Neuronal stem cell (in vitro differentiated cells): ENCODE measurements around the gene PLXNB1.

Experiments
- DNase-seq: peaks from one replicate; pipeline ENCODE4 v3.0.0-alpha.2; 2013; ENCODE audit warnings: low spot score
- H2AFZ ChIP-seq: one replicate; pipeline ENCODE4 v1.6.1; 2013; ENCODE audit warnings: mild to moderate bottlenecking, low read length, inconsistent platforms
- H2AK5ac ChIP-seq: 2 replicates; pipeline ENCODE4 v1.6.1; 2013; ENCODE audit warnings: low read depth, mild to moderate bottlenecking, inconsistent platforms, low read length, moderate library complexity, mixed read lengths
- H2BK120ac ChIP-seq: 2 replicates; pipeline ENCODE4 v1.6.1; 2013; ENCODE audit warnings: low read depth, mild to moderate bottlenecking, inconsistent platforms, low read length, moderate library complexity, mixed read lengths
- H2BK12ac ChIP-seq: one replicate; pipeline ENCODE4 v1.6.1; 2013; ENCODE audit warnings: low read length, inconsistent platforms
- H2BK15ac ChIP-seq: 2 replicates; pipeline ENCODE4 v1.6.1; 2013; ENCODE audit warnings: mild to moderate bottlenecking, low read length, inconsistent platforms, mixed read lengths
- H2BK5ac ChIP-seq: one replicate; pipeline ENCODE4 v1.6.1; 2013; ENCODE audit warnings: inconsistent platforms, mild to moderate bottlenecking, low read length, moderate library complexity
- H3K14ac ChIP-seq: one replicate; pipeline ENCODE4 v1.6.1; 2013; ENCODE audit warnings: low read length, inconsistent platforms
- H3K18ac ChIP-seq: 2 replicates; pipeline ENCODE4 v1.6.1; 2013; ENCODE audit warnings: low read length, inconsistent platforms
- H3K23ac ChIP-seq: 2 replicates; pipeline ENCODE4 v1.6.1; 2013; ENCODE audit warnings: low read depth, mild to moderate bottlenecking, mixed read lengths, low read length, inconsistent platforms; ENCODE audit not compliant: poor library complexity
- H3K27ac ChIP-seq: replicated peaks from 3 replicates; pipeline ENCODE4 v1.5.1; 2013; ENCODE audit warnings: low read length, inconsistent platforms
- H3K27me3 ChIP-seq, 3 experiments: 2 replicates each; pipeline ENCODE4 v1.6.1; 2013; ENCODE audit warnings: low read length in 3 of 3, mild to moderate bottlenecking in 2 of 3, inconsistent platforms in 1 of 3, low read depth in 1 of 3, mixed read lengths in 1 of 3, moderate library complexity in 1 of 3; ENCODE audit not compliant: control insufficient read depth in 3 of 3, insufficient read depth in 3 of 3
- H3K36me3 ChIP-seq, 2 donors: replicated peaks in 1 of 2; 2 replicates each; pipeline ENCODE4 v1.6.1; 2013; ENCODE audit warnings: low read length in 2 of 2; ENCODE audit not compliant: control insufficient read depth in 2 of 2, insufficient read depth in 2 of 2
- H3K4ac ChIP-seq: 2 replicates; pipeline ENCODE4 v1.6.1; 2013; ENCODE audit warnings: inconsistent platforms, mild to moderate bottlenecking, low read length, moderate library complexity
- H3K4me1 ChIP-seq, 2 donors: 1 replicate in 1 of 2; 2 replicates in 1 of 2; pipeline ENCODE4 v1.6.1; 2013; ENCODE audit warnings: low read length in 2 of 2, low read depth in 1 of 2; ENCODE audit not compliant: control insufficient read depth in 2 of 2, insufficient read depth in 1 of 2
- H3K4me2 ChIP-seq: one replicate; pipeline ENCODE4 v1.6.1; 2013; ENCODE audit warnings: mild to moderate bottlenecking, low read length, inconsistent platforms; ENCODE audit not compliant: insufficient read depth, poor library complexity, severe bottlenecking
- H3K4me3 ChIP-seq, 2 donors: 2 replicates each; pipeline ENCODE4 v1.5.1; 2013; ENCODE audit warnings: low read length in 2 of 2, mild to moderate bottlenecking in 2 of 2, inconsistent platforms in 1 of 2, moderate library complexity in 1 of 2
- H3K79me1 ChIP-seq: one replicate; pipeline ENCODE4 v1.6.1; 2013; ENCODE audit warnings: low read depth, mild to moderate bottlenecking, inconsistent platforms, low read length, moderate library complexity
- H3K9ac ChIP-seq: one replicate; pipeline ENCODE4 v1.6.1; 2013; ENCODE audit warnings: mild to moderate bottlenecking, low read depth, low read length, inconsistent platforms; ENCODE audit not compliant: poor library complexity
- H3K9me3 ChIP-seq, 2 donors: replicated peaks in 1 of 2; 2 replicates each; pipeline versions ENCODE3 to v1.6.1; 2013; ENCODE audit warnings: low read length in 2 of 2, mild to moderate bottlenecking in 2 of 2, inconsistent platforms in 1 of 2, low read depth in 1 of 2, mixed read lengths in 1 of 2, moderate library complexity in 1 of 2; ENCODE audit not compliant: control insufficient read depth in 2 of 2, insufficient read depth in 1 of 2
- H4K8ac ChIP-seq: one replicate; pipeline ENCODE4 v1.6.1; 2013; ENCODE audit warnings: low read depth, mild to moderate bottlenecking, inconsistent platforms, low read length, moderate library complexity
- H4K91ac ChIP-seq: one replicate; pipeline ENCODE4 v1.6.1; 2013; ENCODE audit warnings: low read length, low read depth, mild to moderate bottlenecking, inconsistent platforms; ENCODE audit not compliant: poor library complexity
- WGBS, 2 donors: extraction: QIAGEN DNeasy Blood & Tissue Kit; methylation state at CpG; one replicate each; pipeline ENCODE4 v1.1.7; 2013; ENCODE audit warnings: missing lambda C conversion rate in 2 of 2, mixed read lengths in 1 of 2; ENCODE audit not compliant: insufficient read length in 2 of 2, insufficient replicate concordance in 1 of 2; ENCODE audit errors: extremely low coverage in 2 of 2; 5-methylcytosine and 5-hydroxymethylcytosine counted together

PLXNB1 gene

DNA sequence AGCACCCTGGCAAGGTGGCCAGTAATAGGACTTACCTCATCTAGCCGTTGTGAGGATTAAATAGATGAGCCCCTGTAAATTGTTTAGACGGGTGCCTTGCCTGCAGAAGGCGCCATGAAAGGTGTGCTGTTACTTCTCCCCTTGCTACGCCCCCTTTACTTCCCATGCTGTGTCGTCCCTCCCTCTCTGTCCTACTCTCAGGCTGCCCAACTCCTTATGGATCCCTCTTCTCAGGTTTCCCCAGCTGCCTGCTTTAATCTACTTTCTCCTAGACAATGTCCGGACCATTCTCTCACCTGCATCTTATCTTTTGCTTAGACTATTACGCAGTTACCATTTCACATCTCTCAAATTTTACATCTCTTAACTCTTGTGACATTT lies 59.6 kb downstream of the PLXNB1 start:
- Histone ChIP-seq H3K4ac (no peak overlapping the region), H2BK12ac (no peak overlapping the region), H3K36me3 (no peaks in the 10 kb centered on the region), H4K91ac (no peak overlapping the region), H3K4me3 (no peak overlapping the region), H2BK15ac (no peak overlapping the region), H3K4me1 (peaks cover 3 to 12% of the 10 kb centered on the region in 2 donors), H3K27me3 (peaks cover 0 to 21% (median 0%) of the 10 kb centered on the region in 3 experiments), H2AFZ (peak overlapping the region; percentile 80), H3K9ac (no peak overlapping the region), H2BK120ac (no peak overlapping the region), H3K27ac (no peak overlapping the region), H3K4me2 (no peak overlapping the region), H4K8ac (no peak overlapping the region), H3K79me1 (no peaks in the 10 kb centered on the region), H3K18ac (no peak overlapping the region), H3K23ac (no peak overlapping the region), H2AK5ac (no peak overlapping the region), H3K9me3 (no peaks in the 10 kb centered on the region), H3K14ac (no peak overlapping the region), H2BK5ac (no peak overlapping the region)
- DNase-seq = no peak
- WGBS, 2 donors = no CpG with 5 or more reads among the region's 7 CpGs

GRCh38 chr3:48369693-48370332 lies 60.1 kb downstream of the PLXNB1 start:
- Histone ChIP-seq H3K27ac (no peak overlapping the region), H3K18ac (no peak overlapping the region), H2AK5ac (no peak overlapping the region), H4K91ac (no peak overlapping the region), H2BK120ac (no peak overlapping the region), H3K27me3 (peaks cover 0 to 21% (median 0%) of the 10 kb centered on the region in 3 experiments), H3K79me1 (no peaks in the 10 kb centered on the region), H4K8ac (no peak overlapping the region), H3K4me1 (peaks cover 3 to 12% of the 10 kb centered on the region in 2 donors), H3K36me3 (no peaks in the 10 kb centered on the region), H3K9me3 (no peaks in the 10 kb centered on the region), H2BK12ac (no peak overlapping the region), H3K23ac (no peak overlapping the region), H3K4ac (no peak overlapping the region), H2AFZ (peak overlapping the region; percentile 80), H3K4me3 (no peak overlapping the region), H2BK15ac (no peak overlapping the region), H3K4me2 (no peak overlapping the region), H2BK5ac (no peak overlapping the region), H3K14ac (no peak overlapping the region), H3K9ac (no peak overlapping the region)
- no peak for DNase-seq
- WGBS, 2 donors = no CpG with 5 or more reads among the region's 7 CpGs

DNA sequence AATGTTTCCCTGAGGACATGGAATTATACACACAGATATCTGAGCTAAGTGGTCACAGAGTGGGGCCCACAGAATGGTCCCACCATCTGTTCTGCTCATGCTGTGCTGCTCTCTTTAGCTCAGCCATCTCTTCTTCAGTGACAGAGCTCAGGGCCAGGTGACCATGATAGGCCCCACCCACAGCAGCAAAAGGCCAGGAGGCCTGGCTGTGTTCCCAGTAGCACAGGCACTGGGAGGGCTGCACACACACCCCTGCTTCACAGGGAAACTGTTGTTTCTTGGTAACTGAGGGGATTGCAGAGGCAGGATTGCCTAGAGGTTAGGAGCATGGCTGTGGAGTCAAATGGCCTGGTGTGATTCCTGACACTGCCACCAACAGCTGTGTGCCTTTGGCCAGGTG lies 62.7 kb downstream of the PLXNB1 start:
- Histone ChIP-seq H3K9me3 (peaks cover 0 to 3% of the 10 kb centered on the region in 2 donors), H3K14ac (peak overlapping the region; percentile 11), H3K27me3 (peaks cover 0 to 18% (median 0%) of the 10 kb centered on the region in 3 experiments), H2BK120ac (no peak overlapping the region), H2AK5ac (no peak overlapping the region), H3K4ac (no peak overlapping the region), H3K9ac (no peak overlapping the region), H4K8ac (no peak overlapping the region), H3K36me3 (no peaks in the 10 kb centered on the region), H3K27ac (no peak overlapping the region), H3K23ac (no peak overlapping the region), H2BK12ac (no peak overlapping the region), H2BK5ac (no peak overlapping the region), H3K18ac (no peak overlapping the region), H2BK15ac (no peak overlapping the region), H4K91ac (no peak overlapping the region), H3K4me2 (no peak overlapping the region), H3K4me3 (no peak overlapping the region), H2AFZ (no peak overlapping the region), H3K79me1 (no peaks in the 10 kb centered on the region), H3K4me1 (peaks cover 3 to 8% of the 10 kb centered on the region in 2 donors)
- no peak for DNase-seq

- Histone ChIP-seq H4K8ac (no peak overlapping the region), H3K18ac (no peak overlapping the region), H3K4me1 (peaks cover 1 to 3% of the 10 kb centered on the region in 2 donors), H3K4me2 (no peak overlapping the region), H2BK15ac (no peak overlapping the region), H3K9ac (no peak overlapping the region), H3K9me3 (peaks cover 0 to 14% of the 10 kb centered on the region in 2 donors), H3K4ac (no peak overlapping the region), H4K91ac (no peak overlapping the region), H3K27me3 (peaks cover 0 to 13% (median 0%) of the 10 kb centered on the region in 3 experiments), H3K79me1 (no peaks in the 10 kb centered on the region), H2AFZ (no peak overlapping the region), H3K27ac (no peak overlapping the region), H3K14ac (no peak overlapping the region), H3K23ac (no peak overlapping the region), H2BK5ac (no peak overlapping the region), H3K4me3 (no peak overlapping the region), H2AK5ac (no peak overlapping the region), H2BK120ac (no peak overlapping the region), H3K36me3 (no peaks in the 10 kb centered on the region), H2BK12ac (no peak overlapping the region)
- WGBS, 2 donors = no CpG with 5 or more reads among the region's 1 CpG
- DNase-seq = no peak
These were observed 65.0 kb downstream of the PLXNB1 start for GRCh38 chr3:48364840-48365239.
